LNCaP clone FGC (cell line): ENCODE measurements around the gene STK11IP.

Experiments used
- DNase-seq: peaks from one replicate; pipeline ENCODE4 v3.0.0-alpha.2; 2011; ENCODE audit warnings: low read depth
- H3K4me3 ChIP-seq: 2 replicates; pipeline ENCODE4 v1.5.1; 2011; ENCODE audit warnings: mild to moderate bottlenecking, low read depth, low read length, control low read depth
- CTCF ChIP-seq: IDR thresholded peaks from 2 replicates; pipeline ENCODE4 v1.5.1; 2012; ENCODE audit warnings: mild to moderate bottlenecking; ENCODE audit not compliant: control insufficient read depth, insufficient read depth; ENCODE audit errors: extremely low read depth

STK11IP gene

DNA sequence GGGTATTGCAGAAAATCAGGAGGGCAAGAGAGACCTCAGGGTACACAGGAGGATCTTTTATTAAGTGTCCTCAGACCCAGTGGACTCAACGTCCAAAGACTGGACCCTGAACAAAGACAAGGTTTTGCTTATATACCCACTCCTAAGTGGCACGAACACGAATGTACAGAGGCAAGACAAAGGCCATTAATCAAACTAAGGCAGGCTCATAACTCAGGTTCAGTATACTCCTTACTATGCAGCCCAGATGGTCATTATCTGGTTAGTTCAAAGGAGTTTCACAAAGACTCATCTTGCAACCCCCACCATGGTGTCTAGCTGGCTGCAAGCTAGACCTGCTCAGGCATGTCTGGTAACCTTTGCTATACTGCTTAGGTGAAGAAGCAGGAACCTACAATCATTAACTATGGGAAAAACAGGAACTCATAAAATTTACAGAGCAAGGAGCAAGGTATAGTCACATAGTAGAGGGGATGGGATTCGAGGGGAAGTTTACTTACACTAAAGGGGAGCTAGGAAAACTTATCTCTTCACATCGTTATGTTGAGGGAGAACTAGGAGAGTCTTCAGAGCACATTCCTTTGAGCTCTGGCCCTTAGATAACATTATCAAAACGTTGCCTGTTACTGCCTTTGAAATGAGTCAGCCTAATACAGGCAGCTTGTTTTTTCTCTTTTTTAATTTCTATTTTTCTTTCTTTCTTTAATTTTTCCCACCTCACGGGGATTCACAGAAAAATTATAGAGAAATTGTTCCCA, 63.7 kb downstream of the STK11IP start:
- no peak overlapping the region for H3K4me3 ChIP-seq
- DNase-seq: no peak
- no peak for TF ChIP-seq CTCF

GRCh38 chr2:219661955-219662395, 64.3 kb downstream of the STK11IP start:
- H3K4me3 ChIP-seq: no peak overlapping the region
- TF ChIP-seq CTCF: no peak

DNA sequence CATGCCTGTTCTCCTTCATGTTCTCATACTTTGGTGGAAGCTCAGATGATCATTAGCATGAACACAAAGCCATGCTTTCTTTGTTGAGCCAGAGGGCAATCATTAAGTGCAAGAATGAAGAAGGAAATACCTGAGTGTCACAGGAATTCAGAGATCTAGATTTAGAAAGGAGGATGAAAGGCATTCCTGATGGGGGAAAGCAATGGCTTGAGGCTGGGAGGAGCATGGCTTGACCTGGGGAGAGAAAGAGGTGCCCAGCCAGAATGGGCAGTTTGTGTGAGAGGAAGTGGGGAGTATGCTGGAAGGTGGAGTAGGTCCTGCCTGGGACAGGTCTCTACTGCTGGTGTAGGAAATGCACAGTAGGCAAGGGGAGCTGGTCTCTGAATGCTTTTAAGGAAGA, 64.9 kb downstream of the STK11IP start:
- TF ChIP-seq CTCF: no peak
- DNase-seq: no peak
- H3K4me3 ChIP-seq: no peak overlapping the region

More at GRCh38 chr2:219661955-219662395, 64.3 kb downstream of the STK11IP start:
- no peak for DNase-seq

- DNase-seq: no peak
- no peak for TF ChIP-seq CTCF
- H3K4me3 ChIP-seq: no peak overlapping the region
Measured at GRCh38 chr2:219663116-219663762, 65.6 kb downstream of the STK11IP start.

- no peak for TF ChIP-seq CTCF
- no peak overlapping the region for H3K4me3 ChIP-seq
- no peak for DNase-seq
Measured at GRCh38 chr2:219664041-219664440, 66.4 kb downstream of the STK11IP start.

GRCh38 chr2:219664944-219665343, 67.3 kb downstream of the STK11IP start:
- H3K4me3 ChIP-seq: no peak overlapping the region
- no peak for DNase-seq
- TF ChIP-seq CTCF: no peak
